ENCODE data around the gene SRD5A2.

DNA sequence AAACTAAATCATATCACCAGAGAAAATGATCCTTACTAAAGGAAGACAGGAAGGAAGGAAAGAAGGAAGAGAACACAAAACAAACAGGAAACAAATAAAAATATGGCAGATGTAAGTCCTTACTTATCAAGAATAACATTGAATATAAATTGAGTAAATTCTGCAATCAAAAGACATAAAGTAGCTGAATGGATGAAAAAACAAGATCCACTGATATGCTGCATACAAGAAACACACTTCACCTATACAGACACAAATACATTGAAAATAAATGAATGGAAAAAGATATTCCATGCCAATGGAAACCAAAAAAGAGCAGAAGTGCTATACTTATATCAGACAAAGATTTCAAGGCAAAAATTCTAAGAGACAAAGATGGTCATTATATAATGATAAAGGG, 18.0 kb upstream of the SRD5A2 start:
- TF ChIP-seq EZH2 (IDR thresholded peaks at IDR 0.05) = no peak
- TF ChIP-seq, protein P1, sequence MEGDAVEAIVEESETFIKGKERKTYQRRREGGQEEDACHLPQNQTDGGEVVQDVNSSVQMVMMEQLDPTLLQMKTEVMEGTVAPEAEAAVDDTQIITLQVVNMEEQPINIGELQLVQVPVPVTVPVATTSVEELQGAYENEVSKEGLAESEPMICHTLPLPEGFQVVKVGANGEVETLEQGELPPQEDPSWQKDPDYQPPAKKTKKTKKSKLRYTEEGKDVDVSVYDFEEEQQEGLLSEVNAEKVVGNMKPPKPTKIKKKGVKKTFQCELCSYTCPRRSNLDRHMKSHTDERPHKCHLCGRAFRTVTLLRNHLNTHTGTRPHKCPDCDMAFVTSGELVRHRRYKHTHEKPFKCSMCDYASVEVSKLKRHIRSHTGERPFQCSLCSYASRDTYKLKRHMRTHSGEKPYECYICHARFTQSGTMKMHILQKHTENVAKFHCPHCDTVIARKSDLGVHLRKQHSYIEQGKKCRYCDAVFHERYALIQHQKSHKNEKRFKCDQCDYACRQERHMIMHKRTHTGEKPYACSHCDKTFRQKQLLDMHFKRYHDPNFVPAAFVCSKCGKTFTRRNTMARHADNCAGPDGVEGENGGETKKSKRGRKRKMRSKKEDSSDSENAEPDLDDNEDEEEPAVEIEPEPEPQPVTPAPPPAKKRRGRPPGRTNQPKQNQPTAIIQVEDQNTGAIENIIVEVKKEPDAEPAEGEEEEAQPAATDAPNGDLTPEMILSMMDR (IDR thresholded peaks at IDR 0.05) = no peak
- no peak for TF ChIP-seq EZH2phosphoT487 (IDR thresholded peaks at IDR 0.05)

Measured in neural progenitor cell (in vitro differentiated cells).